Measurements from ENCODE around the gene ITPR1. TPM values are rescaled to one million over a fixed set of nuclear protein-coding genes. Genes with fewer than 3 reads are reported as not detected.

ITPR1 gene
- total and polyA plus RNA-seq, 3 donors from 2014 or later, result 26.5 to 129 (median 59.7) TPM

- H3K27ac ChIP-seq, result no peak overlapping the region
- peaks cover 4% of the 10 kb centered on the region for H3K4me1 ChIP-seq
- no peaks in the 10 kb centered on the region for H3K9me3 ChIP-seq
- no peak for DNase-seq
- H3K27me3 ChIP-seq, result no peaks in the 10 kb centered on the region
- TF ChIP-seq CTCF (IDR thresholded peaks at IDR 0.05), result no peak
- TF ChIP-seq POLR2A (IDR thresholded peaks at IDR 0.05), result no peak
- H3K4me3 ChIP-seq, result no peak overlapping the region
- WGBS, 2 donors, result 70 to 89% methylated on average over 2 of the region's 2 CpGs
- intact Hi-C loops (cut with DNase I; ENCODE audit: low total_unique reads), result no loop called here
- no peaks in the 10 kb centered on the region for H3K36me3 ChIP-seq (ENCODE audit: low read depth, missing control alignments)
Measured at GRCh38 chr3:4816718-4817117, 323.6 kb downstream of the ITPR1 start.

- Histone ChIP-seq H3K27me3 (no peaks in the 10 kb centered on the region), H3K9me3 (no peaks in the 10 kb centered on the region), H3K4me1 (peaks cover 4% of the 10 kb centered on the region), H3K4me3 (no peak overlapping the region), H3K36me3 (ENCODE audit: low read depth, missing control alignments) (no peaks in the 10 kb centered on the region), H3K27ac (no peak overlapping the region)
- DNase-seq, result no peak
- WGBS, 2 donors, result 74 to 97% methylated on average over 2 of the region's 2 CpGs
- intact Hi-C loops (cut with DNase I; ENCODE audit: low total_unique reads), result no loop called here
- TF ChIP-seq POLR2A (IDR thresholded peaks at IDR 0.05), result no peak
- TF ChIP-seq CTCF (IDR thresholded peaks at IDR 0.05), result no peak
Measured at GRCh38 chr3:4817128-4817527, 324.0 kb downstream of the ITPR1 start.

GRCh38 chr3:4818164-4818563, 325.0 kb downstream of the ITPR1 start:
- no peak overlapping the region for H3K4me3 ChIP-seq
- H3K27ac ChIP-seq, result no peak overlapping the region
- no peak for DNase-seq
- no peaks in the 10 kb centered on the region for H3K4me1 ChIP-seq
- intact Hi-C loops (cut with DNase I; ENCODE audit: low total_unique reads), result no loop called here
- WGBS, 2 donors, result 95 to 97% methylated on average over 13 of the region's 13 CpGs
- no peak for TF ChIP-seq CTCF (IDR thresholded peaks at IDR 0.05)
- TF ChIP-seq POLR2A (IDR thresholded peaks at IDR 0.05), result no peak
- H3K27me3 ChIP-seq, result no peaks in the 10 kb centered on the region
- no peaks in the 10 kb centered on the region for H3K9me3 ChIP-seq
- no peaks in the 10 kb centered on the region for H3K36me3 ChIP-seq (ENCODE audit: low read depth, missing control alignments)

- Histone ChIP-seq H3K4me1 (no peaks in the 10 kb centered on the region), H3K4me3 (no peak overlapping the region), H3K9me3 (no peaks in the 10 kb centered on the region), H3K27ac (no peak overlapping the region), H3K36me3 (ENCODE audit: low read depth, missing control alignments) (no peaks in the 10 kb centered on the region), H3K27me3 (no peaks in the 10 kb centered on the region)
- intact Hi-C loops (cut with DNase I; ENCODE audit: low total_unique reads), result no loop called here
- WGBS, 2 donors, result 93 to 95% methylated on average over 12 of the region's 12 CpGs
- TF ChIP-seq POLR2A (IDR thresholded peaks at IDR 0.05) (no peak), CTCF (IDR thresholded peaks at IDR 0.05) (no peak)
- DNase-seq, result no peak
Measured at GRCh38 chr3:4818986-4819693, 326.0 kb downstream of the ITPR1 start.

GRCh38 chr3:4819746-4820145, 326.6 kb downstream of the ITPR1 start:
- WGBS, 2 donors, result 62 to 95% methylated on average over 3 of the region's 3 CpGs
- peaks cover 3% of the 10 kb centered on the region for H3K4me1 ChIP-seq
- H3K27me3 ChIP-seq, result no peaks in the 10 kb centered on the region
- no peak overlapping the region for H3K4me3 ChIP-seq
- DNase-seq, result no peak
- no peak overlapping the region for H3K27ac ChIP-seq
- TF ChIP-seq CTCF (IDR thresholded peaks at IDR 0.05) (no peak), POLR2A (IDR thresholded peaks at IDR 0.05) (no peak)
- no peaks in the 10 kb centered on the region for H3K36me3 ChIP-seq (ENCODE audit: low read depth, missing control alignments)
- no peaks in the 10 kb centered on the region for H3K9me3 ChIP-seq
- intact Hi-C loops (cut with DNase I; ENCODE audit: low total_unique reads), result no loop called here
